BJ (cell line): ENCODE results near the gene MCTP1. TPM values are rescaled to one million over a fixed set of nuclear protein-coding genes. Genes with fewer than 3 reads are reported as not detected.

Experiments
- CTCF ChIA-PET: fragments of 350-600 bp; formaldehyde crosslinking; extraction: SDS; loops from one replicate; lab custom pipeline; 2021; ENCODE audit warnings: antibody characterized with exemption, inconsistent platforms; lab: Yijun Ruan, JAX
- POLR2A ChIA-PET: fragments of 300-600 bp; sonication (Branson Sonifier 250); formaldehyde crosslinking; extraction: SDS; loops from one replicate; lab custom pipeline; 2021; ENCODE audit warnings: antibody characterized with exemption; lab: Charles Lee
- DNase-seq: peaks from one replicate; pipeline ENCODE4 v3.0.0-alpha.2; 2011; ENCODE audit warnings: low read depth
- H3K27me3 ChIP-seq: 2 replicates; pipeline ENCODE4 v1.6.0; 2011; ENCODE audit warnings: low read length; ENCODE audit not compliant: control insufficient read depth, insufficient read depth
- H3K36me3 ChIP-seq: 2 replicates; pipeline ENCODE4 v1.5.1; 2011; ENCODE audit warnings: low read length; ENCODE audit not compliant: control insufficient read depth, insufficient read depth
- H3K4me3 ChIP-seq: 2 replicates; pipeline ENCODE4 v1.5.1; 2011; ENCODE audit warnings: low read depth, mild to moderate bottlenecking, control low read depth, low read length
- polyA plus RNA-seq: library from polyadenylated mRNA; depleted of rRNA; stranded (reverse); fragments of >200 nt; gene quantifications from 2 replicates; pipeline ENCODE4 v1.2.3, GENCODE V29; 2011
- TF ChIP-seq, protein P1 (sequence below): IDR thresholded peaks from 2 replicates; pipeline ENCODE4 v1.5.1; 2011; ENCODE audit warnings: low read depth, mild to moderate bottlenecking, control low read depth, inconsistent platforms, low read length, moderate library complexity; ENCODE audit not compliant: insufficient read depth

MCTP1 gene
- polyA plus RNA-seq, 1 experiment, result 0.02 TPM

DNA sequence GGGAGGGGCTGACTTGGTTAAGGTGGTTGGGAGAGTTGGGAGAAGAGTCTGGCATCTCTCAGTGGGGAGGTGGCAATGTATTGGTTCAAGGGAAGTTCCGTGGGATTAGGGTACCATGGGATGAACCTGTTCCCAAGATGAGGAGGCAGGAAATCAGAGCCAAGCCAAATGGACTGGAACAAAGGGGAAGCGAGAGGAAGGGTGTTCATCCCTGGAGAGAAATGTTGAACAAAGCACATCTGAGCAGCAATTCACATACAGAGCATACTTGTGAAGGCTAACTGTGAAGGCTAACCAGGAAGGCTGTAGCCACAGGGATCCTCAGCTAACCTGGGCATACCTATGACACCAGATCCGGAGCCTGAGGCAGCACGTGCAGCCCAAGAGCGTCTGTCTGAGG, 214.0 kb downstream of the MCTP1 start:
- no peaks in the 10 kb centered on the region for H3K27me3 ChIP-seq
- no peak for DNase-seq
- no peak overlapping the region for H3K4me3 ChIP-seq
- no peaks in the 10 kb centered on the region for H3K36me3 ChIP-seq
- TF ChIP-seq, protein P1, sequence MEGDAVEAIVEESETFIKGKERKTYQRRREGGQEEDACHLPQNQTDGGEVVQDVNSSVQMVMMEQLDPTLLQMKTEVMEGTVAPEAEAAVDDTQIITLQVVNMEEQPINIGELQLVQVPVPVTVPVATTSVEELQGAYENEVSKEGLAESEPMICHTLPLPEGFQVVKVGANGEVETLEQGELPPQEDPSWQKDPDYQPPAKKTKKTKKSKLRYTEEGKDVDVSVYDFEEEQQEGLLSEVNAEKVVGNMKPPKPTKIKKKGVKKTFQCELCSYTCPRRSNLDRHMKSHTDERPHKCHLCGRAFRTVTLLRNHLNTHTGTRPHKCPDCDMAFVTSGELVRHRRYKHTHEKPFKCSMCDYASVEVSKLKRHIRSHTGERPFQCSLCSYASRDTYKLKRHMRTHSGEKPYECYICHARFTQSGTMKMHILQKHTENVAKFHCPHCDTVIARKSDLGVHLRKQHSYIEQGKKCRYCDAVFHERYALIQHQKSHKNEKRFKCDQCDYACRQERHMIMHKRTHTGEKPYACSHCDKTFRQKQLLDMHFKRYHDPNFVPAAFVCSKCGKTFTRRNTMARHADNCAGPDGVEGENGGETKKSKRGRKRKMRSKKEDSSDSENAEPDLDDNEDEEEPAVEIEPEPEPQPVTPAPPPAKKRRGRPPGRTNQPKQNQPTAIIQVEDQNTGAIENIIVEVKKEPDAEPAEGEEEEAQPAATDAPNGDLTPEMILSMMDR, result no peak
- POLR2A ChIA-PET, result no interaction called here
- CTCF ChIA-PET, result no interaction called here

DNA sequence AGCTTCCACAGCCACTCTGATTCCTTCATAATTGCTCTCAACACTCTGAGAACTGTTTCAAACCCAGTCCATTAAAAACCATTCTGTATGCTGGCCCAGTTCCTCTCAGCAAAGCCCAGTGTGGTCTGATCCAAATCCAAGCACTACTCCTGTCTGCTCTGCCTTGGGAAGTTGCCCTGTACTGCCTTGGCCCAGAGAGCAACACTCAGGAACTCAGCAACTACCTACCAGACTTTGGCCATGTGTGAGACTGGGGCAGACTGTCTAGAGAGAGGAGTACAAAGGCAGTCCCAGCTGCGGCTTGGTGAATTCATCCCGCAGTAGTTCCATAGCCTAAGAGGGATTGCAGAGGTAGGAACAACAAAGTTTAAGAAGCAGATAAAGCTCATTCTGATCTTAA, 214.4 kb downstream of the MCTP1 start:
- POLR2A ChIA-PET, result no interaction called here

DNA sequence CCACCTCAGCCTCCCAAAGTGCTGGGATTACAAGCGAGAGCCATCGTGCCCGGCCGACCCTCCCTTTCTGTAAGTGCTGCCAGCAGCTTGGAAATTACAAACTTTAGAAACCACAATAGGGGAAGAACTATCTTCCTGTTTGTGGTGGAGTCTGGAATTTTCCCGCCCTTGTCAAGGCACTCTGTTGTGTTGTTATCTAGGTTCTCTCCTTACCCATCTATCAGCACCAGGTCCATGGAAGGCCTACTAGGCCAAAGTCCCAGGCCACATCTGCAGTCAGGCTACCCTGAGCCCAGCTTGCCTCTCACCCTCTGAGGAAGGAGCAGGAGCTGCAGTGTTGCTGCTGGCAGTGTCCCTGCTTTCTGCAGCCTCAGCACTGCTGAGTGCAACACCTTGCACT, 214.9 kb downstream of the MCTP1 start:
- ChIA-PET POLR2A (no interaction called here), CTCF (no interaction called here)
- no peaks in the 10 kb centered on the region for H3K27me3 ChIP-seq
- TF ChIP-seq, protein P1, result no peak
- no peak overlapping the region for H3K4me3 ChIP-seq
- no peak for DNase-seq
- H3K36me3 ChIP-seq, result no peaks in the 10 kb centered on the region

More for the DNA sequence above, 214.4 kb downstream of the MCTP1 start:
- CTCF ChIA-PET, result no interaction called here
- Histone ChIP-seq H3K27me3 (no peaks in the 10 kb centered on the region), H3K36me3 (no peaks in the 10 kb centered on the region), H3K4me3 (no peak overlapping the region)
- no peak for DNase-seq
- TF ChIP-seq, protein P1, result no peak

DNA sequence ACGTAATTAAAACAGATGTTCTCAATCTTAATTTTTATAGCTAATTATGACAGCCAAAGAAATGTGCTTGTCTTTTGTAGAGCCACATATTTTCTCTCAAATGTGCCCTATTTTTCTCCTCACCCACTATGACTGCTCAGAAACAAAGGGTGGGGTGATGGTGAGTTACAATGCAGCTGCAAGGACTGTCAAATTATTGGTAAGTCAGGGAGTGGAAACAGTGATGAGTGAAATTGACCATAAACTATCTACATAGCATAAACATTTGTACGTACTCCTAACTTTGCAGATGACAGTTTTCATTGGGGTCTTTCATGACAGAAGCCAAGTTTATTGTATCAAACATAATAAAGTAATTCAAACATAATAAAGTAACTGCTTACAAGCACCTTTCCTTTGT, 215.9 kb downstream of the MCTP1 start:
- Histone ChIP-seq H3K36me3 (no peaks in the 10 kb centered on the region), H3K27me3 (no peaks in the 10 kb centered on the region), H3K4me3 (no peak overlapping the region)
- CTCF ChIA-PET, result no interaction called here
- TF ChIP-seq, protein P1, result no peak
- DNase-seq, result no peak
- POLR2A ChIA-PET, result no interaction called here

DNA sequence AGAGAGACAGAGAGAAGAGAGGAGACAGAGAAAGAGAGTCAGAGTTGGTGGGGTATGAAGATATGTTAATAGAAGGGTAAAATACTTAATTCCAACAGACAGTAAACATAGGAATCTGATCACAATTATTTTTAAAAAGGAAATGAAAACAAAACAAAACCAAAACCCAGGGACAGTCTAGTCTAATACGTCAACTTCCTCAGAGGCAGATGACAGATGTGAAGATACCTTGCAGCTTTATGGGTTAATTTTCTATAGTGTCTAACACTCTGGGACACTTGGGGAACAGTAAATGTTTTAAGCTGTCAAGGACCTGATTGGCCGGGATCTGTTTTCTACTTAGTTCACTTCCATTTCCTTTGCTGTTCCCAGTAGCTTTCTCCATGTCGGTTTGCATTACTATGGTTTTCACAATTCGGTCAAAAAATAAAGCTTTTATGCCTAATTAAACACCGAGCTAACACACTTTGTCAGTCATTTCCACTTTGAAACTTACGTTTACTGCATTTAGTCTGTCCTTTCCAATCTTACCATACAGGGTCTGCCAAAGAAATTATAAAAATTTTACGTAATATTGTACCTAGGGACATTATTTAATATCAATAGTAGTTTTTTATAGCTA, 216.5 kb downstream of the MCTP1 start:
- Histone ChIP-seq H3K27me3 (no peaks in the 10 kb centered on the region), H3K36me3 (no peaks in the 10 kb centered on the region), H3K4me3 (no peak overlapping the region)
- ChIA-PET POLR2A (no interaction called here), CTCF (no interaction called here)
- no peak for DNase-seq
- TF ChIP-seq, protein P1, result no peak
